Effector memory CD8-positive, alpha-beta T cell (primary cell): ENCODE results near the gene SMCHD1.
"Not testable (repeated sequence)": the region's sequence is repeated elsewhere in the genome, so short reads cannot be mapped to it uniquely, and the experiment has no call there.

Experiments
- ATAC-seq: fragments of 150-1000 bp; cut with Tn5 transposase; replicated peaks from 2 replicates; pipeline ENCODE4 v1.10.0; 2021; ENCODE audit warnings: mild to moderate bottlenecking, moderate library complexity
- DNase-seq, 3 experiments: peaks; one replicate each; pipeline ENCODE4 v3.0.0; 2021
- H3K27ac Mint-ChIP-seq, 2 donors: one replicate each; pipeline ENCODE4 v1.8.0; 2022; ENCODE audit warnings: mild to moderate bottlenecking in 2 of 2, mixed read lengths in 2 of 2, moderate library complexity in 2 of 2
- H3K27me3 Mint-ChIP-seq, 2 donors: one replicate each; pipeline ENCODE4 v1.8.0; 2022; ENCODE audit warnings: mixed read lengths in 2 of 2
- H3K36me3 Mint-ChIP-seq: one replicate; pipeline ENCODE4 v1.8.0; 2022; ENCODE audit warnings: mild to moderate bottlenecking, moderate library complexity, mixed read lengths; ENCODE audit not compliant: insufficient read depth
- H3K4me1 Mint-ChIP-seq, 2 donors: one replicate each; pipeline ENCODE4 v1.8.0; 2022; ENCODE audit warnings: low read depth in 2 of 2, mixed read lengths in 2 of 2
- H3K4me3 Mint-ChIP-seq, 2 donors: one replicate each; pipeline ENCODE4 v1.8.0; 2022; ENCODE audit warnings: mild to moderate bottlenecking in 2 of 2, mixed read lengths in 2 of 2, moderate library complexity in 2 of 2
- H3K9me3 Mint-ChIP-seq, 2 donors: one replicate each; pipeline ENCODE4 v1.8.0; 2022; ENCODE audit warnings: mixed read lengths in 2 of 2

Gene SMCHD1

DNA sequence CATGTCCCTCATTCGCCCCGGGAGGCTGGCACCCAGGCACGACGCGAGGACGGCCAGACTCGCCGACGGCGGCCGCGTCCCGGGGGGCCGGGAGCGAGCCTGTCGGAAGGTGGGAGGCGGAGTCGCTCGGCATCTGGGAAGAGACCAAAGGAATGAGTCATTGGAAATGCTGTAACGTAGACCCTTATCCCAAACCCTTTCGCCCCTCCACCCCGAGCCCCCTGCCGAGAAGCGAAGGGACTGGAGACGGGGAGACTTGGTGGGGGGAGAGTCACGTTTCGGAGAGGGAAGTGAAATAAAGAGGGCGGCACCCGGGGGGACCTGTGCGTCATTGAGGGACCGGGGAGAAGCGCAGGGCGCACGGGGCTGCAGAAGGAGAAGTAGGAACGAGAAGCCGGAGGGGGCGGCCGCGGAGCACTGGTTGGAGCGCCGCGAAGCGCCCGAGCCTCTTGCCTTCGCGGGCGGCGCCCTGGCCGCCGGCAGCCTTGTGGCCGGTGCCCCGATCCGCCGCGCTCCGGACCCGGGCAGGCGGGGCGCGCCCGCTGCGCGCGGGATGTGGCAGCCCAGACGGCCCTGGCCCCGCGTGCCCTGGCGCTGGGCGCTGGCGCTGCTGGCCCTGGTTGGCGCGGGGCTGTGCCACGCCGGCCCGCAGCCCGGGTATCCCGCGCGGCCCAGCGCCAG, 191.2 kb downstream of the SMCHD1 start, which contains the start of gene EMILIN2:
Gene EMILIN2 (plus strand): TSS at position 371 of the 681 bp plus-strand sequence. CDS start 183 bp downstream, at position 554.
- DNase-seq (peak; percentile 19 to 29 (median 26)), ATAC-seq (peak; percentile 51)
- peak within 1 kb of the TSS; percentile 80 to 85 for H3K4me3 Mint-ChIP-seq
- H3K4me1 Mint-ChIP-seq, result peaks cover 16 to 20% of the 10 kb centered on the region in 2 donors
- no peaks in the 10 kb centered on the region for H3K9me3 Mint-ChIP-seq
- peaks cover 64 to 77% of the 10 kb centered on the region in 2 donors for H3K27me3 Mint-ChIP-seq
- H3K36me3 Mint-ChIP-seq, result no peaks in the 10 kb centered on the region
- H3K27ac Mint-ChIP-seq, result peak within 1 kb of the TSS in 1 of 2 donors; percentile 5

GRCh38 chr18:2847317-2848246, 192.1 kb downstream of the SMCHD1 start:
- ATAC-seq (peak; percentile 52), DNase-seq (peak; percentile 6 to 7 (median 6))
- H3K9me3 Mint-ChIP-seq, result no peaks in the 10 kb centered on the region
- no peak overlapping the region for H3K27ac Mint-ChIP-seq
- H3K36me3 Mint-ChIP-seq, result no peaks in the 10 kb centered on the region
- H3K4me1 Mint-ChIP-seq, result peaks cover 16 to 20% of the 10 kb centered on the region in 2 donors
- H3K27me3 Mint-ChIP-seq, result peaks cover 70 to 85% of the 10 kb centered on the region in 2 donors
- peak overlapping the region; percentile 79 to 82 for H3K4me3 Mint-ChIP-seq

GRCh38 chr18:2848247-2849246, 193.0 kb downstream of the SMCHD1 start:
- Mint-ChIP-seq H3K36me3 (no peaks in the 10 kb centered on the region), H3K27ac (no peak overlapping the region), H3K4me3 (peak overlapping the region; percentile 79 to 82), H3K4me1 (peaks cover 16 to 20% of the 10 kb centered on the region in 2 donors), H3K9me3 (no peaks in the 10 kb centered on the region), H3K27me3 (peaks cover 69 to 88% of the 10 kb centered on the region in 2 donors)
- ATAC-seq, result no peak
- no peak for DNase-seq

GRCh38 chr18:2850816-2851215, 195.3 kb downstream of the SMCHD1 start:
- Mint-ChIP-seq H3K9me3 (no peaks in the 10 kb centered on the region), H3K4me3 (no peak overlapping the region), H3K27ac (no peak overlapping the region), H3K4me1 (peaks cover 18 to 20% of the 10 kb centered on the region in 2 donors), H3K36me3 (no peaks in the 10 kb centered on the region), H3K27me3 (peaks cover 68 to 87% of the 10 kb centered on the region in 2 donors)
- no peak for DNase-seq
- no peak for ATAC-seq

DNA sequence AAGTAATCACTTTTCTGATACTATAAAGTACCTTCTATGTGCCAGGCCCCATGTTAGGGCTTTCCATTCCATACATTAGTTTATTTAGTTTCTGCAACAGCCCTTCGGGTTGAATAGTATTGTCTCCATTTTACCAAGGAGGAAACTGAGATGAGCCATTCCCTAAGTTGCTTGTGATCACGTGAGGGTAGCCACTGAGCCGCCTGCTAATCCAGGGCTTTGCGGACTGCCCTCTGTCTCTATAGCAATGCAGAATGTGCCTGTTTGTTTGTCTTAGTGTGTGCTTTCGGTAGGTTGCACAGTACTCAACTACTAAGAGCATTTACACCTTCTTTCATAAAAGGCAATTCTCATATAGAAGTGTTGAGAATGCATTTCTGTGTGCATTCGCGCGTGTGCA, 196.2 kb downstream of the SMCHD1 start:
- no peak overlapping the region for H3K4me3 Mint-ChIP-seq
- H3K36me3 Mint-ChIP-seq, result no peaks in the 10 kb centered on the region
- no peak overlapping the region for H3K27ac Mint-ChIP-seq
- peaks cover 64 to 87% of the 10 kb centered on the region in 2 donors for H3K27me3 Mint-ChIP-seq
- H3K4me1 Mint-ChIP-seq, result peaks cover 11 to 14% of the 10 kb centered on the region in 2 donors
- ATAC-seq (no peak), DNase-seq (no peak)
- no peaks in the 10 kb centered on the region for H3K9me3 Mint-ChIP-seq

GRCh38 chr18:2852460-2852859, 196.9 kb downstream of the SMCHD1 start:
- H3K27me3 Mint-ChIP-seq, result peaks cover 64 to 90% of the 10 kb centered on the region in 2 donors
- DNase-seq, H3K9me3 Mint-ChIP-seq: not testable (repeated sequence)

DNA sequence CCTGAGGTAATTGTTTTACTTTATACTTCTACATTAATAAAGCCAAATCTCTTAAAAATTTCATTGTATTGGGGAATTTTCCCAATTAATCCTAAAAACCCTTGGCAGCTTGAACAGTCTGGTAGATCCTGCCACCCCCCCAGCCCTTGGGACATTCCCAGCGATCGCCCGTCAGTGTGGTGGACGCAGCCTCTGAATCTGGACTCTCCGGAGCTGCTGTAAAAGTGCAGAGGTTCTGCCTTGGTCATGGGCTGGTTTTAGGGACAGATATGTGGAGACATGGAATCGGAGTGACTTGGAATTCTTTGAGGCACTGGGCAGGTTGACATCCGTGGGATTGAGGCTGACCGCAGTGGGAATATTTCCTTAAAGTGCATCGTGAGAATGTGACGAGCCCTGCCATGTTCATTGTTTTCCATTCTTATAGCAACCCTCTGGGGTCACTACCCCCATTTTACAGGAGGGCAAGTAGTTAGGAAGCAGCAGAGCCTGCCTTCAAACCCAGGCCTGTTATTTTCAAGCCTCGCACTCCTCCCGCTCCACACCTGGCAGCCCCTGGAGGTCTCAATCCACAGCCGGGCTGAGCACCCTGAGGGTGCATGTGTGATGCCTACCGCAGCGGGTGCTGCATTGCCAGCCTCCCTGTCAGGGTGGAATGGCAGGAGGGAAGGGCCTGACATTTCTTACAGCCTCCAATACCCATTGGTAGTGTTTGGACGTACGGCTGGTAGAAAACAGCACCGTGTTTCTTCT, 197.8 kb downstream of the SMCHD1 start:
- H3K9me3 Mint-ChIP-seq, result no peaks in the 10 kb centered on the region
- H3K27ac Mint-ChIP-seq, result no peak overlapping the region

More at GRCh38 chr18:2852460-2852859, 196.9 kb downstream of the SMCHD1 start:
- H3K4me3 Mint-ChIP-seq, H3K27ac Mint-ChIP-seq, ATAC-seq, H3K36me3 Mint-ChIP-seq: not testable (repeated sequence)
- peaks cover 10 to 14% of the 10 kb centered on the region in 2 donors for H3K4me1 Mint-ChIP-seq

DNA sequence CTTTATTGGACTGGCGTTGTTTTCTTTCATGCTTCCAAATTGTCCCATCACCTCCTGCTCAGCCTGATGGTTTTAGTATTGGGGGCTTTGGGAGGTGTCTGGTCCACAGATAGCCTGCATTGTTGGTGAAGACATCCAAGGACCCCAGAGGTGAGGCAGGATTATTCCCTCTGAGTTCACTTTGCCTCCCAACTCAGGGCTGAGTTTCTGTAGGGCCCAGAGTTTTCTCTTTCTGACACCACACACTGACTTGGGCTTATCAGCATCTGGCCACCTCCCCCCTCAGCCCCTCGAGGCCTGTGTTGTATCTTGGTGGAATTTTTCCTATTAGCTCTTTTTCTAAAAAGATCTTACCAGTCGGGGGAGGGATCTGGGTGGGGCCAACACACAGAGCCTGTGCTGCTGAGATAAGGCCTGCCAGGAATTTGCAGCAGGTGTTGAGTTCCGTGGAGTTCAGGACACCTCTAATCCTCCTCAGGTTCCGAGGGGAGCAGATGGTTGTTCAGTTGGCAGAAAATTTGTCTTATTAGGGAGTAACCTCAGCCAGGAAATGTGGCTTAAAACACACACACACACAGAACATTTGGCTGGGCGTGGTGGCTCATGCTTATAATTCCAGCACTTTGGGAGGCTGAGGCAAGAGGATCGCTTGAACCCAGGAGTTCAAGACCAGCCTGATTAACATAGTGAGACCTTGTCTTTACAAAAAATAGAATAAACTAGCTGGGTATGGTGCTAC, 198.6 kb downstream of the SMCHD1 start:
- no peaks in the 10 kb centered on the region for H3K36me3 Mint-ChIP-seq
- no peak for ATAC-seq
- peaks cover 49 to 77% of the 10 kb centered on the region in 2 donors for H3K27me3 Mint-ChIP-seq
- H3K9me3 Mint-ChIP-seq, result no peaks in the 10 kb centered on the region
- no peak for DNase-seq
- H3K27ac Mint-ChIP-seq, result no peak overlapping the region
- H3K4me1 Mint-ChIP-seq, result peaks cover 0 to 2% of the 10 kb centered on the region in 2 donors
- H3K4me3 Mint-ChIP-seq, result no peak overlapping the region

More for the DNA sequence above, 197.8 kb downstream of the SMCHD1 start:
- DNase-seq (no peak), ATAC-seq (no peak)
- peaks cover 6 to 7% of the 10 kb centered on the region in 2 donors for H3K4me1 Mint-ChIP-seq
- H3K36me3 Mint-ChIP-seq, result no peaks in the 10 kb centered on the region
- H3K27me3 Mint-ChIP-seq, result peaks cover 56 to 85% of the 10 kb centered on the region in 2 donors
- H3K4me3 Mint-ChIP-seq, result no peak overlapping the region
